Endothelial cell of umbilical vein (primary cell): ENCODE measurements around the gene IDI2. TPM values are rescaled to one million over a fixed set of nuclear protein-coding genes. Genes with fewer than 3 reads are reported as not detected.

Experiments used
- Bru-seq: library from RNA; stranded (reverse); fragments of 400-500 nt; gene quantifications from one replicate; lab custom pipeline; 2021; lab: Mats Ljungman, UMichigan
- BruChase-seq, 2 experiments: library from RNA; stranded (reverse); fragments of 400-500 nt; gene quantifications; one replicate each; lab custom pipeline; 2021; lab: Mats Ljungman, UMichigan
- BruUV-seq: library from RNA; stranded (reverse); fragments of 400-500 nt; replicated peaks from 2 replicates; lab custom pipeline; 2021; lab: Mats Ljungman, UMichigan
- CTCF ChIA-PET: fragments of 300-600, 350-600 bp; sonication (Branson Sonifier 250); formaldehyde crosslinking; loops from one replicate; lab custom pipeline; 2021; ENCODE audit warnings: antibody characterized with exemption, inconsistent platforms; lab: Charles Lee
- POLR2A ChIA-PET: fragments of 300-600, 350-600 bp; sonication (Branson Sonifier 250); formaldehyde crosslinking; loops from one replicate; lab custom pipeline; 2021; ENCODE audit warnings: antibody characterized with exemption, inconsistent platforms; lab: Charles Lee
- DNase-seq: peaks from one replicate; pipeline ENCODE4 v3.0.0-alpha.2; 2011; ENCODE audit warnings: low read depth, low spot score
- FAIRE-seq: peaks from 2 replicates; lab custom pipeline; 2011; peaks lifted over from hg19 to GRCh38; lab: Jason Lieb, UNC
- H2AFZ ChIP-seq: 2 replicates; pipeline ENCODE4 v1.6.0; 2012; ENCODE audit warnings: low read depth, low read length, control low read depth, inconsistent platforms
- H3K27ac ChIP-seq: 2 replicates; pipeline ENCODE4 v1.5.1; 2011; ENCODE audit warnings: low read depth, mild to moderate bottlenecking, control low read depth, low read length, moderate library complexity; ENCODE audit not compliant: insufficient read depth
- H3K27me3 ChIP-seq, 2 experiments: 2 replicates each; pipeline versions ENCODE4 v1.6.0 to v1.6.1; 2011; ENCODE audit warnings: low read length in 2 of 2, mixed read lengths in 1 of 2; ENCODE audit not compliant: control insufficient read depth in 2 of 2, insufficient read depth in 2 of 2
- H3K36me3 ChIP-seq, 2 experiments: 2 replicates in 1 of 2; 3 replicates in 1 of 2; pipeline ENCODE4 v1.5.1; 2011; ENCODE audit warnings: low read length in 2 of 2, mild to moderate bottlenecking in 1 of 2, moderate library complexity in 1 of 2; ENCODE audit not compliant: control insufficient read depth in 2 of 2, insufficient read depth in 2 of 2; ENCODE audit errors: extremely low read depth in 1 of 2
- H3K4me1 ChIP-seq: 3 replicates; pipeline ENCODE4 v1.5.1; 2011; ENCODE audit warnings: mild to moderate bottlenecking, low read length; ENCODE audit not compliant: control insufficient read depth, insufficient read depth; ENCODE audit errors: extremely low read depth
- H3K4me2 ChIP-seq: 2 replicates; pipeline ENCODE4 v1.6.1; 2011; ENCODE audit warnings: low read length, control low read depth, mixed read lengths; ENCODE audit not compliant: insufficient read depth
- H3K4me3 ChIP-seq, 3 experiments: fragments of 200-600 bp in 1 of 3; sonication (generic), shearing (Covaris generic) in 1 of 3; replicated peaks in 1 of 3; 2 replicates each; pipeline ENCODE4 v1.5.1; 2011 to 2016; ENCODE audit warnings: control low read depth in 3 of 3, low read length in 3 of 3, mild to moderate bottlenecking in 2 of 3, inconsistent platforms in 1 of 3, low read depth in 1 of 3, moderate library complexity in 1 of 3; ENCODE audit not compliant: insufficient read depth in 1 of 3
- H3K79me2 ChIP-seq: 2 replicates; pipeline ENCODE4 v1.6.0; 2012; ENCODE audit warnings: low read length, inconsistent platforms; ENCODE audit not compliant: control insufficient read depth, insufficient read depth
- H3K9ac ChIP-seq: replicated peaks from 2 replicates; pipeline ENCODE3; 2011; ENCODE audit warnings: low read length, control low read depth; ENCODE audit not compliant: insufficient read depth; ENCODE audit errors: extremely low read depth
- H3K9me1 ChIP-seq: replicated peaks from 3 replicates; pipeline ENCODE4 v1.6.0; 2011; ENCODE audit warnings: mild to moderate bottlenecking, low read length; ENCODE audit not compliant: control insufficient read depth, insufficient read depth; ENCODE audit errors: extremely low read depth
- H3K9me3 ChIP-seq: replicated peaks from 2 replicates; pipeline ENCODE4 v1.5.1; 2012; ENCODE audit warnings: low read length, inconsistent platforms; ENCODE audit not compliant: control insufficient read depth, insufficient read depth
- H4K20me1 ChIP-seq: replicated peaks from 2 replicates; pipeline ENCODE3; 2011; ENCODE audit warnings: mild to moderate bottlenecking, low read length; ENCODE audit not compliant: control insufficient read depth, insufficient read depth; ENCODE audit errors: extremely low read depth
- CTCF ChIP-seq, 2 donors: IDR thresholded peaks; 1 replicate in 1 of 2; 2 replicates in 1 of 2; pipeline ENCODE4 v1.5.1; 2011; ENCODE audit warnings: low read length in 2 of 2, mild to moderate bottlenecking in 2 of 2, moderate library complexity in 2 of 2, control low read depth in 1 of 2, inconsistent platforms in 1 of 2, low read depth in 1 of 2; ENCODE audit not compliant: insufficient read depth in 1 of 2; ENCODE audit errors: extremely low read depth in 1 of 2
- EZH2 ChIP-seq: IDR thresholded peaks from 2 replicates; pipeline ENCODE4 v1.6.1; 2012; ENCODE audit warnings: borderline replicate concordance, low read depth, mild to moderate bottlenecking, moderate library complexity, low read length, inconsistent platforms; ENCODE audit not compliant: severe bottlenecking
- FOS ChIP-seq: IDR thresholded peaks from 2 replicates; pipeline ENCODE4 v1.6.1; 2011; ENCODE audit warnings: mild to moderate bottlenecking, low read length, moderate library complexity, borderline replicate concordance; ENCODE audit not compliant: insufficient read depth
- GATA2 ChIP-seq: IDR thresholded peaks from 2 replicates; pipeline ENCODE4 v1.7.0; 2011; ENCODE audit warnings: low read depth, mild to moderate bottlenecking, moderate library complexity, mixed read lengths, low read length; ENCODE audit not compliant: insufficient read length, insufficient read depth
- JUN ChIP-seq: IDR thresholded peaks from 2 replicates; pipeline ENCODE4 v1.6.1; 2011; ENCODE audit warnings: borderline replicate concordance, low read depth; ENCODE audit not compliant: insufficient read length, insufficient read depth
- MYC ChIP-seq: IDR thresholded peaks from one replicate; pipeline ENCODE4 v1.6.1; 2011; ENCODE audit warnings: mild to moderate bottlenecking, low read depth, low read length
- POLR2A ChIP-seq: IDR thresholded peaks from 2 replicates; pipeline ENCODE4 v1.6.1; 2012; ENCODE audit warnings: low read depth, mild to moderate bottlenecking, control low read depth, low read length
- POLR2AphosphoS5 ChIP-seq: IDR thresholded peaks from 2 replicates; pipeline ENCODE4 v1.6.1; 2012; ENCODE audit warnings: low read depth, mild to moderate bottlenecking, control low read depth, low read length, moderate library complexity; ENCODE audit not compliant: insufficient read depth
- dilution Hi-C: fragments of 300-500 bp; cut with MboI; formaldehyde crosslinking; loops from one replicate; pipeline ENCODE4 v1.15.0; 2019; ENCODE audit warnings: low sequenced_read_pairs; ENCODE audit not compliant: extremely low pct_ligation_motif_present
- intact Hi-C: fragments of 100-400 bp; cut with micrococcal nuclease; formaldehyde crosslinking; loops from one replicate; pipeline ENCODE4 v1.10.0; 2022
- long read RNA-seq: library from polyadenylated mRNA; stranded (forward); transcript quantifications from one replicate; pipeline ENCODE4 v2.0.0, GENCODE V29; 2021
- polyA minus RNA-seq, 3 experiments: library from RNA; depleted of rRNA, polyadenylated mRNA; stranded (reverse); fragments of >200 nt; gene quantifications; 1 replicate in 1 of 3; 2 replicates in 2 of 3; pipeline ENCODE4 v1.2.3, GENCODE V29; 2011
- polyA plus RNA-seq, 4 experiments: library from polyadenylated mRNA; depleted of rRNA in 3 of 4; stranded (reverse) in 3 of 4; unstranded in 1 of 4; fragments of >200 nt; gene quantifications; 2 replicates each; pipeline versions ENCODE4 v1.2.1 to v1.2.3, GENCODE V29; 2011 to 2012; ENCODE audit warnings: missing spikeins in 1 of 4
- total RNA-seq: library from RNA; stranded (reverse); gene quantifications from 2 replicates; pipeline ENCODE4 v1.2.3, GENCODE V29; 2021
- TF ChIP-seq, protein P1 (sequence below): IDR thresholded peaks from 2 replicates; pipeline ENCODE4 v1.6.1; 2011; ENCODE audit not compliant: insufficient read depth, insufficient read length

The IDI2 gene
- total RNA-seq (not detected in 2 replicates), polyA plus RNA-seq (not detected in 2 replicates), polyA minus RNA-seq (not detected in 2 replicates), Bru-seq, nascent RNA (percentile 14 among the genes with signal in this experiment), BruChase-seq, experiment 1, labeled RNA remaining after a 6-hour chase (not detected), BruChase-seq, experiment 2, labeled RNA remaining after a 2-hour chase (percentile 14 among the genes with signal in this experiment)
- not detected in 2 replicates for polyA plus RNA-seq (2011; cell fraction: cytosol; rRNA removed)
- not detected in 2 replicates for polyA plus RNA-seq (2011; cell fraction: nucleus; rRNA removed)
- not detected in 2 replicates for polyA plus RNA-seq (2012)
- not detected for polyA minus RNA-seq (2011; cell fraction: cytosol; rRNA and poly(A)+ RNA removed)
- not detected in 2 replicates for polyA minus RNA-seq (2011; cell fraction: nucleus; rRNA and poly(A)+ RNA removed)
- long read RNA-seq = 0 reads

- H3K27ac ChIP-seq = no peak within 1 kb of the TSS
- H3K4me1 ChIP-seq = no peaks in the 10 kb centered on the region
- H3K27me3 ChIP-seq = no peaks in the 10 kb centered on the region
- TF ChIP-seq JUN = no peak
- TF ChIP-seq POLR2A = no peak
- no peak for TF ChIP-seq POLR2AphosphoS5
- no peak for TF ChIP-seq FOS
- TF ChIP-seq CTCF (IDR thresholded peaks at IDR 0.05; ENCODE audit: extremely low read depth in 1 of 2, insufficient read depth in 1 of 2, low read depth in 1 of 2, low read length in 2 of 2) = no peak
- TF ChIP-seq, protein P1, sequence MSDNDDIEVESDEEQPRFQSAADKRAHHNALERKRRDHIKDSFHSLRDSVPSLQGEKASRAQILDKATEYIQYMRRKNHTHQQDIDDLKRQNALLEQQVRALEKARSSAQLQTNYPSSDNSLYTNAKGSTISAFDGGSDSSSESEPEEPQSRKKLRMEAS = no peak
- no peak for TF ChIP-seq EZH2
- no peak for TF ChIP-seq MYC
- no peak for TF ChIP-seq GATA2
- ChIA-PET POLR2A (no interaction called here), CTCF (interaction anchor here (1.4 kb wide), 1 partner anchor 48 kb away, joined by 3 read pairs; no protein-coding TSS in a partner anchor)
- H3K36me3 ChIP-seq = no peaks in the 10 kb centered on the region
- intact Hi-C loops = no loop called here
- H2AFZ ChIP-seq = no peak within 1 kb of the TSS
- H3K4me3 ChIP-seq = no peak within 1 kb of the TSS
- no TSS peak for BruUV-seq
- H3K79me2 ChIP-seq = no peaks in the 10 kb centered on the region
- no peak within 1 kb of the TSS for H3K9ac ChIP-seq
- H4K20me1 ChIP-seq = no peaks in the 10 kb centered on the region
- FAIRE-seq (no peak), DNase-seq (no peak)
- dilution Hi-C loops = no loop called here
- H3K4me2 ChIP-seq = no peak within 1 kb of the TSS
- H3K9me3 ChIP-seq = no peaks in the 10 kb centered on the region
- no peaks in the 10 kb centered on the region for H3K9me1 ChIP-seq
Measured at GRCh38 chr10:1025683-1026082, at the start of gene IDI2. TSS of gene IDI2 (minus strand) at chr10:1025859. CDS start at chr10:1024723, 1,136 bp downstream.
